GM04503 (cell line): ENCODE data around the gene FHIT.

Source experiments
- DNase-seq: peaks from one replicate; pipeline ENCODE4 v3.0.0-alpha.2; 2012; ENCODE audit warnings: low read depth

The FHIT gene

DNA sequence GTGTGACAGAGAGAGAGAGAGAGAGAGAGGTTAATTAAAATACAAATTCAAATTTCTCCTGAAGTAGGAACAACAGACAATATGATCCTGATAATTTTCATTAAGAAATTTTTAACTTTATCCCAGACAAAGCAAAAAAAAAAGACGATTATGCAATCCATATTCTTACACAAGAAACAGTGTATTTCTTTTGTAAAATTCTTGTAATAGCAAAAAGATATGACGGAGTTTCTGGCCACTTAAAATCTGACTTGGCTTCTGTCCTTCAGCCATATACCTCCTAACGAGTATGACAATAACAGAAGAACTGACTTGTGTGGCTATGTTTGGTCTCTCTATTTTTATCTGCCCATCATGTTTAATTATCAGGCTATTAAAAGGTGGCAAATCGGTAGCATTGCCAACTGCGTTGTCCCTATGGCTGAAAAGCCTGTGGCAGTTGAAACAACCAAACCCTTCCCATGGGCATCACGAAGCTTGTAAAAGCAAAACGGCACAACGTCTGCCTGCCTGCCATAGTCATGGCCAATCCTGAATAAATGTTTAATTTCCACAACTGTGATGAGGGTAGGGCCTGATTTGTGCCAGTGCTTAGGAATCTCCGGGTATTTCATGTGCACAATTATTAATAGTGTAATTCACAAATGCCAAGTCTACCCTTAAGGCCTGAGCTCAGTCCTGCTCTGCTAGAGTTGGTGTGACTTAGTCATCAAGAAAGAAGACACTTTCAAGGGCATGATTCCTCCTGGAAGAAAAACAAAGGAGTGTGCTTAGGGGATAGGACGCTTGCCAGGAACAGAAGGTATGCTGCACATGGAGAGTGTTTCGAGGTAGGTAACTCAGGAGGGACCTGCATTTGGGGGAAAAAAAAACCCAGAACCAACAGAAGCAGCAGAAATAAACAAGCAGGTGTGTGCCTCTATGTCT, 1090.2 kb downstream of the FHIT start:
- no peak for DNase-seq

DNA sequence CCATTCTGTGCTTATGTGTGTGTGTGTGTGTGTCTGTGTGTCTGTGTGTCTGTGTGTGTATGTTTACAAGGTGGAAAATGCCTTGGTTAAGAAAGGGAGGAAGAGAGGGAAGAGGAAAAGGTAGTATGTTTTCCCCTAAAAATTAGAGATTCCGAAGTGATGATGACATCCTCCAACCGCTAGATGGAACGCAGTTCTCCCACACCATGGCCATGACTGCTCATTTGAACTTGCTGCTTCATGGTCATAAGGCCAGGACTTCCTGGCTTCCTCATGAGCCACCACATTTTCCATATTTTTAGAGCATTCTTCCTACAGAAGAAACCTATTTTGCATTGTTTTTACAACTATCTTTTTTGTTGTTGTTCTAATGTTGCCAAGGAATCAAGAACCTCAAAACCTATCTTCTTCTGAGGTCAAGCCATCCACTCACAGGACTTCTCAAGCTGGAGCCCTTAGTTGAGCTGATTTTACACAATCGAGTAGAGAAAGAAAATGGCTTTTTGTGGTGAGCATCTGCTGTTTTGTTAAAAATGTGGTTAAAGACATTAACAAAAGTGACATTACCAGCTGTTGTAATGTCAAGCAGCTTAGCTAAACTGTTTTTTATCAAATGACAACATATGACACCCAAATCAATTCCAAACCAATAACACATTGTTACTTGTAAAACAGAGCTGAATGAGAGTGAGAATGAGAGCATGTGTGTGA, 1091.0 kb downstream of the FHIT start:
- DNase-seq: no peak

DNA sequence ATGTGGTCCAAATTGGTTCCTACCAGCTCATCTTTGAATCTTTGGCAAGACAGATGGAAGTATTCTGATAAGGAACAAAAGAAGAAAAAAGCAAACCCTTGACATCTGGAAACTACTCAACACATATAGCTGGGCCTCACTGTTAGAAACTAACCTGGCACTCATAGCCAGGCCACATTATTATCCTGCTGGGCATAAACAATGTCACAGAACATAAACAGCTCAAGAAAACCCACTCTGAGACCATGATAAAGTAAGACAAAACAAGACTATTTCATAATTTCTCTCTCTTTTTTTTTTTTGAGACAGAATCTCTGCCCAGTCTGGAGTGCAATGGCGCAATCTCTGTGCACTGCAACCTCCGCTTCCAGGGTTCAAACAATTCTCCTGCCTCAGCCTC, 1093.2 kb downstream of the FHIT start:
- no peak for DNase-seq

DNA sequence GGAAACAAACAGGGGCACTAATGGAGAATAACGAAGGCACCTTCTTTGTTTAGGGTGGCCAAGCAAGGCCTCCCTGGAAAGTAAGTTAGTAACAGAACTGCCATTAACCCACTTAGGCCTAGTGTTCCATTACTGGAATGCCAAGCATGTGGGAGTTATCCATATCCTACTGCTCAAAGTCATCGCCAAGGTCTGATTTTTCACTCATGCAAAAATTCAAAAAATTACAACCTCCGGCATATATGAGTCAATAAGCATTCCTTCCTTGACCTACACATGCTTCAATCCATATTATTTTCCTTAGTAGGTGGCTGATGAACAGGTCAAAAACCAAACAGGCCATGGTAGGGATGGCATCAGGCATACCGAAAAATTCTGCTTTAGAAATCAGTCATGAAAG, 1097.2 kb downstream of the FHIT start:
- DNase-seq: no peak

DNA sequence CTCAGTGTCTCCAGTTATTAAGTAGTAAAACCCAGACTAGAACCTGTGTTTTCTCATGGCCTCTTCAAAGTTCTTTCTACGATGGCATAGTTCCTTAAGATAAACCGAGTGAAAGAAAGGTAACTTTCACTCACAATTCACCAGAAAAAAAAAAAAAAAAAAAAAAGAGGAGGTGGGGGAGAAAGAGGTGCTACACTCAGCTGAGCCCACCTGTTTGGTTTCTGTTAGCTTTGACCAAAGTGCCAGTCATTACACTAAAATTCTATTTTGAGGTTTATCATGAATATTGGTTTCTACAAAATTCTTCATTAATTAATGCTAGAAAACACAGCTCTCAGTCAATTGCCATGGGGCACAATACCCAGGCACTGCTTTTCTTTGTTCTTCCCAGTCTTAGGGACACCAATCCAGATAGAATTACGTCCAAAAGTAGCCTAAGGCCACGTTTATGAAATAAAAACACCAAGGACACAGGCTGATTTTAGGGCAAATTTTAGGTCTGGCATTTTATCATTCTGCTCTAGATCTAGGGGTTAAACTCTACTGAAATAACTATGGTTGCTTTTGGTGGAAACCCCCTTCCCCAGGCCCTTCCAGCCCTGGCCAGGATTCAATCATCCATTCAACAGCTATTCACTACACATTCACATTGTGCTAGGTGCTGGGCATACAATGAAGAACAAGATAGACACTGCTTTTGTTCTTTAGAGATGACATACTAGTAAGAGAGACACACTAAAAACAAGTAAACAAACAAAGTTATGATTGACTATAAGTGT, 1097.8 kb downstream of the FHIT start:
- no peak for DNase-seq

DNA sequence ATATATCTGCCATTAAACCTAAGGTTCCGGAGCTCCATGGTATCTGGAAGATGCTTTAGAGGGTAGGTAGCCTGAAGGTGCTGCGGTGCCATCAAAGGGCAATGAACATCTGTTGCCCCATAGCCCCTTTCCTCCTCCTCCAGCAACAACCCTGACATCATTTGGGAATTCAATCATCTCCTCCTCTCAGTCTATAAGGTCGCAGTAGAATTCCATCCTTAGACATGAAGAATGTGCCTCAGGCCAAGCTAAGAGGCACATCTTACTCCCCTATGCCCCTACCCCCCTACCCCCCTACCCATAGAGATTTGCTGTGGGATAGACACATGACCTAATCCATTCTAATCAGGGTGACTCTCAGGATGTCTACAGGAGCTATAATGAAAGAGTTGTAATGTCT, 1101.8 kb downstream of the FHIT start:
- no peak for DNase-seq

DNA sequence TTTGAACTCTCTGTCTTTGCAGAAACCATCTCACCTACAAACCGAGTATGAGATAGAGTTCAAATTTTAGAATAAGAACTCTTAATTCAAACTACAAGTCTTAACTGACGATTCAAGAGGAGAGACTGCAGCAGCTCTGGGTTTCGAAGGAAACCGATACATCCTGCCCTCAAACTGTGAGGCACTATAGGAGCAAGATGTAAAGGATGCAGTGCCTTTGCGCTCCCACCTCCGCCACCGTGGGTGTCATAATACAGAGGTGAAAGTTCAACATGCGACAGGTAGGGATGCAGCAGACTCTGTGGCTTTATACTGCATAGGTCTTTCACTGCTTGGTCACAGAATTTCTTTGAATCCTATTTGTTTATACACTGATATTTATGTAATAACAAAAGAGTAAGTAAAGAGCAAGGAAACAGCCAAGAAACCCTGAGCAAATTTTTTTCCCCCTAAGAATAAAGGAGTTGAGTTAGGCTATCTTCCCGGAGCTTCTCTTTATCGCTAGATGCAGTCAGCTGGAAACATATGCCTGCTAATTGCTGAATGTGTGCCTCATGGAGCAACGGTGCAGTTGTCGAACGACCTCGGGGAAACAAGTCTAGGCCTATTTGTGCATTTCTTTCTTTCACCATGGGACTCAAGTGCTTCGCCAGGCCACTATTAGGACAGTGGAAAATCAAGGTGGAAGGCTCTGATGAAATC, 1103.9 kb downstream of the FHIT start:
- no peak for DNase-seq

DNA sequence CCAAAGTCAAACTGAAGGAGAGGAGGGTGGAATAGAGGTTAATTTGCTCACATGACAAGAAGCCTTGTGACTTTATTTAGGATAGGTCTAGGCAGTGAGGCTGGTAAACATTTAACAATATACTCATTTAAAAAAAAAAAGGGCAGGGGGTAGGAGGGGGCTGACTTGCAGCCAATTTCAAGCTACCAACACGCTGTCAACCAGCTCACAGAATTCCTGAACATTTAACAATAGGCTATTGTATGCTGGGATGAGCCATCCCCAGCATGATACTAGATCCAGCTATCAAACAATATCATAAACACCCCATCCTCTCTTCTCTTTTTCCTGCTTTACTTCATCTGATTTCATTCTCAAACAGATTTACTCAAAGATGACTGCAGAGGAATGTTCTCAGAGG, 1105.1 kb downstream of the FHIT start:
- DNase-seq: no peak

DNA sequence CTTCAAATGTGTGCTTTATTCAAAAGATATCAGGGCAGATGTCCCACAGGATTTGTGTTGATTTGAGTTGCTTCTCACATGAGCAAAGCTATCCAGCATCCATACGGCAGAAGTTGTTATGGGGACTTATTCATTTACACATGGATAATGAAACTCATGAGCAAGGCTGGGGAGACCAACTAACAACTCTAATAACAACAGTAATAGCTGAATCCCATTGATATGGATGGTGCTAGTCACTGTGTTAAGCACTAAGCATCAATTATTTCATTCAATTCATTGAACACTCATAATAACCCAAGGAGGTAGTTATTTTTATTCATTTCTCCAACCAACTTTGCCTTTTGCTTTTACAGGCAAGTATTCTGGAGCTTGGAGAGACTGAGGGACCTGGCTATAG, 1107.2 kb downstream of the FHIT start:
- DNase-seq: no peak

DNA sequence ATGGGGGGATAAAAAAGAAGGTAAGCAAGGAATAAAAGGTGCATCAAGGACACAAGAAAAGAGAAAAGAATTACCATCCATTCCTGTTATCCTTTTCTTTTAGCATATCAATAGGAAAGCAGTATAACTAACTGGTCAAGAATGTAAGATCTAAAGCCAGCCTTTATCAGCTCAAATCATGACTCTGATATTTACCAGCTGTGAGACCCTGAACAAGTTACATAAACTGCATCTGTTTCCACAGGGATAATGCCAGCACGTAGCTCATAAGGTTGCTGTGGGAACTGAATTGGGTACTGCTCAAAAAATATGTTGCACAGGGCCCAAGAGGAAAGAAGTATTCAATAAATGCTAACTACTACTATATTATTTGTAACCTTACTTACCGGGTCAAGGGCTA, 1109.2 kb downstream of the FHIT start:
- DNase-seq: no peak

DNA sequence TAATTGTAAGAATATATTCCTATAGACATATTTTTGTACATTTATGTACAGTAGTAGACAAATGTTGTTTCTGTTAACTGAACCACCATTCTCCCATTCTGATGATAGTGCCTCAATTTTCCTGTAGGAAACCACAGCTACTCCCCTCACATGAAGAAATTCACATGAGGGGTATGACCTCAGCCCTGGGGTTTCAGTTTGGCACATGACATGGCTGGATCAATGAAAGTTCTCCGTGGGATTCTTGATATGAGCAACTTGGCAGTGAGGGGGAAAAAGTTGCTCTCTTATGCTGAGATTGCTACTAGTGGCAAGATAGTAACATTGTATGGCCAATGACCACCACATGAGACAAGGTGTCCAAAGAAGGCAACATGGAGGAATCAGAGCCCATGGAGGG, 1111.1 kb downstream of the FHIT start:
- no peak for DNase-seq

DNA sequence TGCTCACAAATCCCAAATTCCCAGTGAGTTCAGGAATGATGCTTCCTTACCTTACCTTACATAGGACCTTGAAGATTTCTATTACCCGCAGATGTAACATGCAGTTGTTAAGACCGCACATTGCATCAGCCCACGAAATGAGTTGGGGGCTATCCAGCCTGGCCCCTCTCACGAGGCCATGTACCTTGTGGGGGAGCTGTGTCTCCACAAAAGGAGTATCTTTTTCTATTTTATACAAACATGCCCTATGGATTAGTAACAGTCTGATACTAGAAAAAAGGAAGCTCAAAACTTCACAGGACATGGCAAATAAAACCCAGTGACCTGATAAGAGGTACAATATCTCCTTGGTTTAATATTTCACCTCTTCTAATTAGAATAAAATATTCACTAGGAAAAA, 1114.7 kb downstream of the FHIT start:
- no peak for DNase-seq

DNA sequence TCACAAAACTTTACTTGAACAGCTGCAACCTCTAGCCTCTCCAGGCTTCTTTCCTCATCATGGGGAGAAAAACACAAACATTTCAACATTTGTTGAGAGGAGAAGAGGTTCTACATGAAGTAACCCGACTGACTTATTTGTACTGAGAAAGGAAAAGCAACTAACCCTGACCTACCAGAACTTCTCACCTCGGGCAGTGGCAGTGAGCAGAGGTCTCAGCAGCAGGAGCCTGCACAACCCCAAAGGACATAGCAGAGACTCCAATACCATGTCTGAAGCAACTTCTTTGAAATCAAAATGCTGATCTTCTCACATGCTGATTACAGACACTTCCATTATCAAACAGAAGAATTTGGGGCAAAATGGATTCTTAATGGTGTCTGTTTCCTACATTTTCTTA, 1115.8 kb downstream of the FHIT start:
- DNase-seq: no peak

DNA sequence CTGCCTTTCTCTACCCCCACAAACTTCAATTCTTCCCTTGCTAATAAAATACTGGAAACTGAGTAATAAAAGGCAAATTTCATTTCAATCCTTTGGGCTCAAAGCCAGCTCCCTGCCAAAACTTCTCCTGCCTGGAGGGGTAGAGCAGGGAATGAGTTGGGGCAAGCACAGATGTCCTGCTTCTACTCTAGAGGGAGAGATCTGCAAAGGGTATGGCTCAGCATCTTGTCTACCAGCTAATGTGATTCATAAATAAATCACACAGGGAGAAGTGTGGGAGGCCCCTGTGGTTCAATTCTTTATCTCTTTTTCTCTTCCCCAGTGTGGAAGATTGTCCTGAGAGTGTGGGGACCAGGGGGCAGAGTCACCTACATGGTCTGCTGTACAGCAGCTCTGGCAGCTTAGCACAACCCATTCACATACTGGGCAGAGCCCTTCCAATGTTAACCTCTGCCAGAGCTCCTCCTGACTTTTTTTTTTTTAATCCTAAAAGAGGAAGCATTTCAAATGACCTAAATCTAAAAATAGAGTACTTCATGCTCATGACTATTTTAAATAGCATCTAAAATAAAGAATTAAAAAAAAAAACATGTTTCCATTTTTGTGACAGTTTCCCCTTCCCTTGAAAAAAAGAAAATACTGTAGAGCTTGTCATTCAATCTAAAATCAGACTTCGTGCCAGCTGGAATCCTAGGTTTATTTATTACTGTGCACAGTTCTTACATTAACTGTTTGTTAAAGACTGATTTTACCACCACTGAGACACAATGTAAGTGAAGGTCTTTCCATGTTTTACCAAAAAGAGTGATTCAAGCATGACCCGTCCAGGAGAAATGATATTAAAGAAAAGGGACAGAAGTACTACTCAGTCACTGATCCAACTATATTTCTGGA, 1117.7 kb downstream of the FHIT start:
- DNase-seq: no peak

DNA sequence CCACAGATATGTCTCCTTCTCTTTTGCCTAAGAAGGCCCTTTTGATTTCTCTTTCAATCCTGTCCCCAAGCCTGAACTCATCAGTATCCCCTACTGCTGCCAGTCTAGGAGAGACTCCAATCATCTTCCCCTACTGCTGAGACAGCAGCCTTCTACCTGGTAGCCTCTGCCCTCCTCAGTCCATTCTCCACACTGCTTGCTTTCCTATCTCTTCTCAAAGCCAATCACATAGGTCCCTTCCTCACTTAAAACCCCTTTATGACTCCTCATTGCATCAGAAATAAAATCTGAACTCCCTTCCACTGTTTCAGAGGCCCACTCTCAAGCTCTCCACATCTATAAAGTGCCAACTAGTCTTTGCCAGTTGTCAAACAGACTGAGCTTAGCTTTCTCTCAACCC, 1119.6 kb downstream of the FHIT start:
- DNase-seq: no peak

DNA sequence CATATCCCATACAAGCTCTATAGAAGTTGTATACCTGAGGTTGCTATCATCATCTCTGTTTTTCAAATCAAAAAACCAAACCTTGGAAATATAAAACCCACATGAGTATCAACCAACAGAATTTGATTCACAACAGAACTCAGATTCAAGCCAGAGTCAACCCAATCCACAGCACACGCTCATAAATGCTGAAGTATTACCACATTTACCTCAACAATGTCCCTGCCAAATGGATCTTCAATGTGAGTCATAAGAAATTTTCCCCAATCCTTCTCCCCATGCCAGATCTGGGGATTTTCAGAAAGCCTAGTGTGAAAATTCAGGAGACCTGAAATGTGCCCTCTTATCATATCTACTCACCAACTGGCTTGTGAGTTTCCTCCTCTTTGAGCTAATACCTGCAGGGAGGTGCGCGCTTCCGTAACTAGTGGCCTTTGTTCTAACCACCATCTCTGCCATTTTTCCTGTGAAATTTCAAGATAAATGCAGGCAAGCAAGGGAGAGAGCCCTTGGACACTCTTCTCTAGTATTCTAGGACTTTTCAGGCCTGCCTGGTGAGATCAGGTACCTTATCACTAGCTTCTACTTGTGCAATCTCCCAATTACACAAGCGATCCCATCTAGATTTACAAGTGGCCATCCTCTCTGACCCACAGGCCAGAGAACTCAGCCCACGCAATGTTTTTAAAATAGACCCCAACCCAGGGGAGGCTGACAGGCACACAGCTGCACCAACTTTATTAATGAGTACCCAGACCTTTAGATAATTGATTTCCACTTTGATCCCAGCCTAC, 1124.5 kb downstream of the FHIT start:
- DNase-seq: no peak

DNA sequence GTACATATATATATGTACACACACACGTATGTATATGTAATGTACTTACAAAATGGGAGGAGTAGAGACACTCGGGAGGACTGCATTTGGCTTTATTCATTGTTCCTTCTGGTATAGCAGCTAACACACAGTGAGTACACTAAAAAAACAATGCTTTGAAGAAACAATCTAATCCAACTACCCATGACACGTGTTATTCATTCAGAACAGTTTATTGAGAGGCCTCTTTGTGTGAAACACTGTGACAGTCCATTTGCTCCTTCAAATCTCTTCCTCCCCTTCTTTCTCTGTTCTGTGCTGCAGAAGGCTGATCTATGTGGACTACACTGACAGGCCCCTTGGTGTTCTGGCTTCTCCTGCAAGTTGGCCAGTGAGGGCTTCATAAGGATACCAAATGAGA, 1125.6 kb downstream of the FHIT start:
- DNase-seq: no peak

DNA sequence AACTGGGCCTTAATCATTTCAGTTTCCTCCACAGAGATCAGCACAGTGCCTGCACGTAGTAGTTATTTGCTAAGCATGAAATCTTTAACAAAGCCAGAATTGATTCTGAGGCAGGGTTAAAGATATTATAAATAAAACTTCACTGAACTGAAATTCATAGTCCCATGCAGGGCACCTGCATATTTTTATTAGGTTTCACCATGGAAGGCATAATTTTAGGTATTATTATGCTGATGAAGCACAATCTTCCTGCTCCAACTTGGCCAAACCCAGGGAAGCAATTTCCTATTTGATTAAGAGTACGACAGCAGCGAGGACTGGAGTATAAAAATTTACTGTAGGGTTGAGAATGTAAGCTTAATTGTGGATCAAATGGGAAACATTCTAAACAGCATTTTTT, 1131.0 kb downstream of the FHIT start:
- no peak for DNase-seq

DNA sequence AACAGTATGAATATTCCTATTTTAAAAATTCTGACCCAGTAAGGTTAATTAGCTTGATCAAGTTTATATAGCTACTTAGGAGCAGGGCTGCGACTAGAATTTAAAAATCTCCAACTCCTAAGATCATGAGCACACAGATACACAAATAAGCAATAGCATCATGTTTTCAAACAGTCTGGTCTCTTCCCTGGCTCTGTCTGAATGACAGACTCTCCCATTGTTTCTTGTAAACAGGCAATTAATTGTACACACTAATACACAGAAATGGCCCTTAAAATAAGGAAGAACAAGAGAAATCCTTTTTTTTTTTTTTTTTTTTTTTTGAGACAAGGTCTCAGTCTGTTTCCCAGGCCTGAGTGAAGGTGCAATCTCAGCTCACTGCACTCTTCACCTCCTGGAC, 1137.1 kb downstream of the FHIT start:
- DNase-seq: no peak

DNA sequence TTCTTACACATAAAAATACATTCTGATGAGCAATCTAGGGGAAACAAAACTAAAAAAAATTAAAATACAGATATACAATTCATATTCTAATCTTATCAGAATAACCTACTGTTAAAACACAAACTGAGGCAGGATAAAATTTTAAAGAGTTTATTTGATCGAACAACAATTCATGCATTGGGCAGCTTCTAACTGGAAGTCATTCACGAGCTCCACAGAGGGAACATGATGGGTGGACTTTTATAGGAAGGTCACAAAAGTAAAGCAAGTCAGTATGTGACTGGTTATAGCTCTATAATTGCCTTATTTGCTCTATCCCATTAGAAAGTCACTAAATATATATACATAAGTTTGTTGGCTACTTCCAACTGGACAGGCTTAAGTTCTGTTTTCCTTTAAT, 1144.0 kb downstream of the FHIT start:
- no peak for DNase-seq
